RWPE1 (cell line): ENCODE data around the gene BDH1.

Experiments used
- CTCF ChIA-PET: fragments of 350-600 bp; sonication (Branson Sonifier 250); formaldehyde crosslinking; extraction: SDS; loops from one replicate; lab custom pipeline; 2021; lab: Yijun Ruan, JAX
- POLR2A ChIA-PET: fragments of 400-600 bp; formaldehyde crosslinking; extraction: SDS; loops from one replicate; lab custom pipeline; 2020; ENCODE audit warnings: antibody characterized with exemption; ENCODE audit not compliant: low non-redundant PET; lab: Yijun Ruan, JAX
- DNase-seq: peaks from one replicate; pipeline ENCODE4 v3.0.0; 2012; ENCODE audit warnings: low spot score
- H3K27ac ChIP-seq: fragments of 450-650 bp; 2 replicates; pipeline ENCODE4 v1.5.1; 2017
- TF ChIP-seq, protein P1 (sequence below): fragments of 450-650 bp; conservative IDR thresholded peaks from 2 replicates; pipeline ENCODE4 v1.5.1; 2017; ENCODE audit warnings: low read depth, mild to moderate bottlenecking

BDH1 gene

DNA sequence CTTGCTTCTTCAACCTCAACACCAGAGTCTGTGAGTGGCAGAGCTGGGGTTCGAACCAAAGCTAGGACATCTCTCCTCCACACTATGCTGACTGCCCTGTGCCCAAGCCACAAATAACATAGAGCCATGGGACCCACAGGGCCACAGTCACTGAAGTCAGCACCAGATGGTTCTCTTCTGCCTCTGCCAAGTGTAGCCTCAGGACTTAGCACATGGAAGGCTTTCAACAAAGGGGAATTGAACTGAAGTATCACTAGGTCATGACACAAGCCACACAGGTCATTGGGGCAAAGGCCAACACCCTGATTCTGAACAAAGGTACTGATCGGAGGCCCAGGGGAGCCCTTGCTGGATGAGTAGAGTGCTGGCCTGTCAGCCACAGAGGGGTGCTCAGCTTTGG lies 83.6 kb downstream of the BDH1 start:
- ChIA-PET CTCF (no interaction called here), POLR2A (no interaction called here)

DNA sequence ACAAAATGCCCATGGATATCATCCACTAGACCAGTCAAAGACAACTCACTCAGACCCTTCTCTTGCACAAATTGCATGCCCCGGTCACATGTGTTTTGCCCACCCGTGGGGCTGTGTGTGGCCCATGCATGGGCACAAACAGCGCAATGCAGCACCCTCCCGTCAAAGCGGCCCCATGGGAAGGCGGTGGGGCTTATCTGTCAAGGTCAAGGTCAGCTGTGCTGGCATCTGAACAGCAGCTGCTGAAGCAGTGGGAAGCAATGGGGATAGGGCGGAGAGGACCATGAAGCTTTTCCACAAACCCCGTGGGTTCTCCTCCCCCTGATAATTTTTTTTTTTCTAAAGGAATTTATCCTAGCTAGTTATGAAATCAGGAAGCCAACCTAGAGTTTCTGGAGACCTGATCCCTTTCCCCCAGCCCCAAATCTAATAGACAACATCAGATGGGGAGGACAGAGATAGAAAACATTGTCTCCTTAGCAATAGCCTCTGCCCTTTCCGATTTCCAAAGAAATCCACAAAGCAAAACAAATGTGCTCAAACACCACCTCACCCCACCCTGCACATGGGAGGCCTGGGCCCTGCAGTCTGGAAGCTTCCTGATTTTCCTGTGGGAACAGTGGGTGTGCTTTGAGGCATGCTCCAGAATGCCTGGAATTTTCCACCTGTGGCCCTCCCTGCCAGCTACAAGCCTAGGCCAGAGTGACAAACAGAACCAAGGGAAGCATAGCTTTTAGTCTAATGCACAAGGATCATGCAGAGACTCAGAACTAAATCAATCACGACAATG lies 84.4 kb downstream of the BDH1 start:
- peak overlapping the region; percentile 58 for H3K27ac ChIP-seq
- CTCF ChIA-PET, result no interaction called here
- no peak for DNase-seq
- TF ChIP-seq, protein P1, sequence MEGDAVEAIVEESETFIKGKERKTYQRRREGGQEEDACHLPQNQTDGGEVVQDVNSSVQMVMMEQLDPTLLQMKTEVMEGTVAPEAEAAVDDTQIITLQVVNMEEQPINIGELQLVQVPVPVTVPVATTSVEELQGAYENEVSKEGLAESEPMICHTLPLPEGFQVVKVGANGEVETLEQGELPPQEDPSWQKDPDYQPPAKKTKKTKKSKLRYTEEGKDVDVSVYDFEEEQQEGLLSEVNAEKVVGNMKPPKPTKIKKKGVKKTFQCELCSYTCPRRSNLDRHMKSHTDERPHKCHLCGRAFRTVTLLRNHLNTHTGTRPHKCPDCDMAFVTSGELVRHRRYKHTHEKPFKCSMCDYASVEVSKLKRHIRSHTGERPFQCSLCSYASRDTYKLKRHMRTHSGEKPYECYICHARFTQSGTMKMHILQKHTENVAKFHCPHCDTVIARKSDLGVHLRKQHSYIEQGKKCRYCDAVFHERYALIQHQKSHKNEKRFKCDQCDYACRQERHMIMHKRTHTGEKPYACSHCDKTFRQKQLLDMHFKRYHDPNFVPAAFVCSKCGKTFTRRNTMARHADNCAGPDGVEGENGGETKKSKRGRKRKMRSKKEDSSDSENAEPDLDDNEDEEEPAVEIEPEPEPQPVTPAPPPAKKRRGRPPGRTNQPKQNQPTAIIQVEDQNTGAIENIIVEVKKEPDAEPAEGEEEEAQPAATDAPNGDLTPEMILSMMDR, result no peak
- POLR2A ChIA-PET, result no interaction called here

More for the DNA sequence above, 83.6 kb downstream of the BDH1 start:
- peak overlapping the region; percentile 58 for H3K27ac ChIP-seq
- TF ChIP-seq, protein P1, result no peak
- DNase-seq, result no peak

DNA sequence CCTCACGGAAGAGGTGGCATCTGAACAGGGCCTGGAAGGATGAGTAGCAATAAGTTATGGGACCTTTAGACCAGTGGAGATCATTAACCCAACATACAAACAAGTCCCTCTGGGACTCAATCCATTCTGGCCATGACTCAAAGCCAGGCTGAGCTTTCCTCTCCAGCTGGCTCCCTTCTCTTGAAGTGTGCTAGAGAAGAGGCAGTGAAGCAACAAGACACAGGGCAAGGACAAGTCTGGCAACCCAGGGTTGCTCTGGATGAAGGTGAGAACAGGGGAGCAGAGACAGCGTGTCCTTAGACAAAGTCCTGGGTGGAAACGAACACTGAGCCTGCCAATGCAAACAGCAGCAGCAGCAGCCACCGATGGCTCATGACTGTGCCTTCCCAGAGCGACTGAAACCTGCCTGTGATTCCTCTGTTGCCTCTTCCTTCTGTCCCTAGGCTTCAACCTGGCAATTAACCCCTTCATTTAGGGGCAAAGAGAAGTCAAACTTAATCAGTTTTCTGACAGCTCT lies 86.8 kb downstream of the BDH1 start:
- no peak overlapping the region for H3K27ac ChIP-seq
- POLR2A ChIA-PET, result no interaction called here
- CTCF ChIA-PET, result interaction anchor here (0.6 kb wide), 1 partner anchor 41 kb away, joined by 3 read pairs; no protein-coding TSS in a partner anchor
- TF ChIP-seq, protein P1, result no peak
- DNase-seq, result no peak

DNA sequence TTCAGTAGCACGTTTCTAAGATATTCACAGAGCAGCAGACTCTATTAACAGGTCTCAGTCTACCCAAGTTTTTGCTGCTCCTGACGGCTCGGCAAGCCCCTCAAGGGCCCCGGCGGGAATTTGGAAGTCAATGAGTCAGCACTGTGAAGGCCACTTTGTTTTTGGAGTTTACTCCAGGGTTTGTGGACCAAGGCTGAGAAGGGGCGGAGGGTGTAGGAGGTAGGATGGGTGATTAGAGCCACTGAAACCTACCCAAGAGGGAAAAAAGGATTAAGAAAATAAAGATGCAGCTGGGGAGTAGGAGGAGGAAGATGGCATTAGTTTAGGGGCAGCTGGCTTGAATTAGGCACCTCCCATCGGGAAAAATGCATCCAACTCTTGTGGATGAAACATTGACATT lies 87.6 kb downstream of the BDH1 start:
- no peak for DNase-seq
- ChIA-PET CTCF (interaction anchor here (0.5 kb wide), 1 partner anchor 1421 kb away, joined by 3 read pairs; no protein-coding TSS in a partner anchor), POLR2A (no interaction called here)
- H3K27ac ChIP-seq, result no peak overlapping the region
- TF ChIP-seq, protein P1, result no peak

DNA sequence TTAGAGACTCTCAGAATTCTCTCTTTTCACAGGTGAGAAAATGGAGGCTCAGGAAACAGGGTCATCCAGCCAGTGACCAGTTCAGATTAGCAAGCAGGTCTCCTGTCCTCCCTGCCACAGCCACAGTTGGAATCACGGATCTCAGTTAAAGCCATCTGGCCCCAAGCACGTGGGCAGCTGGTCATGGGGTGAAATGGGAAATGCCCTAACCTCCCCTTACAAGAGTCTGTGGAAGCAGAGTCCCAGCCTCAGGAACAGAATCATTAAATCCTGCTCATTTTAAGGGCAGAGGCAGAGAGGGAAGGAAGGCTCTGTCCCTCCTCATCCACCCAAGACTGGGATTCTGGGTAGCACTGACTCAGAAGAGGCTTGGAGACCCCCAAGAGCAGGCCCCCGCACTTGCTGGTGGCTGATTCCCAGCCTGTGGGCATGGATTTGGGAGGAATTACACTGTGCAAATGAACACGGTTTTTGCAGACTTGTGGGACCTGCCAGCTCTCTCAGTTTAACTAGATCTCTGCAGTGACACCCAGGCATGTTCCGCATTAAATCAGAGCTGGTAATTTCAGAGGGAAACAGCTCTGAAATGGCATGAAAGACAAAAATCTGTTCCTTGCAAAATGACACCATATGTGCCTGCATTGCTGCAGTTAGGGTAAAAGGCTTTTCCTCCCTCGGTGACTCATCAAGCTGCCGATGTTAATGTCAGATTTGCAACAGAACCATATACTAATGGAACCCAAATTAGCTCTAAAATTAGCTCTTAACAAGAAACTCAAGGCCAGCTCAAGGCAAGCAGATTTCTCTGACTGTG lies 89.0 kb downstream of the BDH1 start:
- TF ChIP-seq, protein P1, result no peak
- H3K27ac ChIP-seq, result peak overlapping the region; percentile 72
- POLR2A ChIA-PET, result no interaction called here
- DNase-seq, result peak; percentile 54
- CTCF ChIA-PET, result interaction anchor here (0.6 to 1.8 kb wide), 2 partner anchors 13 to 232 kb away, joined by 3 to 5 read pairs; no protein-coding TSS in a partner anchor

DNA sequence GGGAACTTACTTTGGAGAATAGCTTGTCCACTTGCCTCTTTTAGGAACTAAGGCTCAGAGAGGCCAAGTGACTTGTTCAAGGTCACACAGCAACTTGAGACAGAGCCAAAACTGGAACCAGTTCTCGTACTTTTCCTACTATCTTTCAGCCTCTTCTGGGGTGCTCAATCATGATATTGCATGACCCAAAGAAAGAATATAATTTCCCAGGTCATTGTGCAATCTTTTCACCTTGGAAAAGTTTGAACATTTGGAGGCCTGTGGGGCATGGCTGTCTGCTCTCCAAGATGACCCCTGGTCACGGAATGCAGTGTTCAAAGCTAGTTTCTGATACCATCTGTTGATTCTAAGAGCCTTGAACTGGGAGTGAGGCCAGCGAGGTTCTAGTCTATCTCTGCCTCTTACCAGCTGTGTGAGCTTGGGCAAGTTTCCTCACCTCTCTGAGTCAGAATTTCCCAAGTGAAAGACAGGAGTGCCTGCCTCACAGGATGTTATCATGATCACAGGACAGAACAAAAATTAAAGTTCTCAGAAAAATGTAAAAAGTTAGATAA lies 89.7 kb downstream of the BDH1 start:
- POLR2A ChIA-PET, result no interaction called here

More for the DNA sequence above, 89.7 kb downstream of the BDH1 start:
- peak overlapping the region; percentile 72 for H3K27ac ChIP-seq
- CTCF ChIA-PET, result interaction anchor here (1.8 kb wide), 1 partner anchor 12 kb away, joined by 5 read pairs; no protein-coding TSS in a partner anchor
- TF ChIP-seq, protein P1, result no peak
- no peak for DNase-seq
